ENCODE results near the gene CDK17.

DNA sequence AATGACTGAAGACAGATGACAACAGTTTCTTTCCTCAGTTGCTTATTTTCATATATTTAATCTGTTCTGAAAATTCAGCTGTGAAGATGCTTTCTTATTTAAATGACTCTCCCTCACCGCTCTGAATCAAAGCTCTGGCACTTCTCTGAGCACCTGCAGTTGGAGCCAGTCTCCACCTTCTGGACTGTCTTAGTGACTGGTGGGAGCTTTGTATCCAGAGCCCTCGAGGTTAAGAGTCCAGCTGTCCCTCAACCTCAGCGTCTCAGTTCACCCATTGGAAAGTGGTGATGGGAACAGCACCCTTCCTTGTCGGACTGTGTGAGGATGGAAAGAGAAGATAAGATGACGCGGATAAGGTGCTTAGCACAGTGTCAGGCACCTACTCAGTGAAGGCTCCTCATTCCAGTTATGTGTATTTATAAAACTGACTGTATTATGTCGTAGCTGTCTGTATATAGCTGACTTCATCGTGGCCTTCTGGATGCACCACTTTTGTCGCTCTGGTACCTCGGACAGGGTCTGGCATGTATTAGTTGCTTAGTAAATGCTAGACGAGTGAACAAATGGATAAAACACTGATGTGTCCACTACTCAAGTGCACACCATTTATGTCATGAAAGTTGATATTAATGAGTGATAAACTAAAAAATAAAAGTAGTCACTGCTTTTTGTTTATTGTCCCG is 171.5 kb downstream of the CDK17 start:
- TF ChIP-seq, protein P1, sequence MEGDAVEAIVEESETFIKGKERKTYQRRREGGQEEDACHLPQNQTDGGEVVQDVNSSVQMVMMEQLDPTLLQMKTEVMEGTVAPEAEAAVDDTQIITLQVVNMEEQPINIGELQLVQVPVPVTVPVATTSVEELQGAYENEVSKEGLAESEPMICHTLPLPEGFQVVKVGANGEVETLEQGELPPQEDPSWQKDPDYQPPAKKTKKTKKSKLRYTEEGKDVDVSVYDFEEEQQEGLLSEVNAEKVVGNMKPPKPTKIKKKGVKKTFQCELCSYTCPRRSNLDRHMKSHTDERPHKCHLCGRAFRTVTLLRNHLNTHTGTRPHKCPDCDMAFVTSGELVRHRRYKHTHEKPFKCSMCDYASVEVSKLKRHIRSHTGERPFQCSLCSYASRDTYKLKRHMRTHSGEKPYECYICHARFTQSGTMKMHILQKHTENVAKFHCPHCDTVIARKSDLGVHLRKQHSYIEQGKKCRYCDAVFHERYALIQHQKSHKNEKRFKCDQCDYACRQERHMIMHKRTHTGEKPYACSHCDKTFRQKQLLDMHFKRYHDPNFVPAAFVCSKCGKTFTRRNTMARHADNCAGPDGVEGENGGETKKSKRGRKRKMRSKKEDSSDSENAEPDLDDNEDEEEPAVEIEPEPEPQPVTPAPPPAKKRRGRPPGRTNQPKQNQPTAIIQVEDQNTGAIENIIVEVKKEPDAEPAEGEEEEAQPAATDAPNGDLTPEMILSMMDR (IDR thresholded peaks at IDR 0.05 in 8 of 11, conservative IDR thresholded peaks at IDR 0.05 in 3 of 11): no peak
- no peak for TF ChIP-seq POLR2AphosphoS5 (IDR thresholded peaks at IDR 0.05)
- no peak for TF ChIP-seq POLR2A (IDR thresholded peaks at IDR 0.05)
